Prostate gland (tissue), 2 donors: ENCODE measurements around the gene VKORC1L1.

Experiments used
- POLR2A ChIP-seq: fragments of 450-650 bp; IDR thresholded peaks from one replicate; pipeline ENCODE4 v1.6.1; 2016; ENCODE audit warnings: antibody characterized with exemption, mild to moderate bottlenecking
- TF ChIP-seq, protein P1 (sequence below), 4 experiments: fragments of 200-600 bp in 2 of 4; fragments of 450-650 bp in 2 of 4; sonication (generic) in 2 of 4; IDR thresholded peaks; 1 replicate in 3 of 4; 2 replicates in 1 of 4; pipeline ENCODE4 v1.5.1; 2016 to 2019; ENCODE audit warnings: antibody characterized with exemption in 4 of 4, mild to moderate bottlenecking in 2 of 4, moderate library complexity in 2 of 4

DNA sequence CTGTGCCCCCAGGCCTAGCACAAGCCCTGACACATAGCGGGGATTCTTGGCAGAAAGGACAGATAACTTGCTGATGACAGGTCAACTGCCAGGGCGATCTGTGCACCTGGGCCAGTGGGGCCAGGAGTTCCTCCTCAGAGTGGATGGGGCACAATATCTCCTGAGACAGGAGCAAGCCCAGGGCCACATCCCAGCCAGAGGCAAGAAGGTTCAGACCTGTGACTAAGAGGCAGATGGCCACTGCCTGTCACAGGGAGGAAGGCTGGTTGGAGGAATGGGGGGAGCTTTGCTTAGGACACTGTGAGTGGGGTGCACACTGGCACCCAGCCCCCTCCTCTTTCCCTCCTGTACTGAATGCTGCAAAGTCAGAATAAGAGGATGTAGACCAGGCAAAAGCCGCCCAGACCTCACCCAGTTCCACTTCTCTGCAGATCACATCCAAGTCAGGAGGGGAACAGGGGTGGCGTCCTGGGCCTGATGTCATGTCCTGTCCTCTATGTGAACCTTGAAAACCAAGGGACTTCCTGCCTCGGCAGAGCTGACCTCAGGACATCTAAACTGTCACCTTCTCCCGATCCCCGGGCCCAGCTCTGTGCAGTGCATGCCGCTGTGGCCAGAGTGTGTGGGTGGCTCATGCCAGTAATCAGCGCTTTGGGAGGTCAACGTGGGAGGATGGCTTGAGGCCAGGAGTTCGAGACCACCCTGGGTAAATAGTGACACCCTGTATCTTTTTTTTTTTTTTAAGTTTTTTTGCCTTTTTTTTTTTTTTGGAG, 107.8 kb downstream of the VKORC1L1 start:
- no peak for TF ChIP-seq POLR2A
- TF ChIP-seq, protein P1, sequence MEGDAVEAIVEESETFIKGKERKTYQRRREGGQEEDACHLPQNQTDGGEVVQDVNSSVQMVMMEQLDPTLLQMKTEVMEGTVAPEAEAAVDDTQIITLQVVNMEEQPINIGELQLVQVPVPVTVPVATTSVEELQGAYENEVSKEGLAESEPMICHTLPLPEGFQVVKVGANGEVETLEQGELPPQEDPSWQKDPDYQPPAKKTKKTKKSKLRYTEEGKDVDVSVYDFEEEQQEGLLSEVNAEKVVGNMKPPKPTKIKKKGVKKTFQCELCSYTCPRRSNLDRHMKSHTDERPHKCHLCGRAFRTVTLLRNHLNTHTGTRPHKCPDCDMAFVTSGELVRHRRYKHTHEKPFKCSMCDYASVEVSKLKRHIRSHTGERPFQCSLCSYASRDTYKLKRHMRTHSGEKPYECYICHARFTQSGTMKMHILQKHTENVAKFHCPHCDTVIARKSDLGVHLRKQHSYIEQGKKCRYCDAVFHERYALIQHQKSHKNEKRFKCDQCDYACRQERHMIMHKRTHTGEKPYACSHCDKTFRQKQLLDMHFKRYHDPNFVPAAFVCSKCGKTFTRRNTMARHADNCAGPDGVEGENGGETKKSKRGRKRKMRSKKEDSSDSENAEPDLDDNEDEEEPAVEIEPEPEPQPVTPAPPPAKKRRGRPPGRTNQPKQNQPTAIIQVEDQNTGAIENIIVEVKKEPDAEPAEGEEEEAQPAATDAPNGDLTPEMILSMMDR (IDR thresholded peaks at IDR 0.05) = no peak
